T-cell (primary cell): ENCODE data around the gene GOLPH3. TPM values are rescaled to one million over a fixed set of nuclear protein-coding genes. Genes with fewer than 3 reads are reported as not detected.

ENCODE experiments used
- ATAC-seq, 4 experiments: fragments of 200-7000 bp in 3 of 4; fragments of 150-1000 bp in 1 of 4; cut with Tn5 transposase; replicated peaks in 1 of 4; 1 replicate in 3 of 4; 2 replicates in 1 of 4; pipeline ENCODE4 v1.10.0; 2021; ENCODE audit warnings: moderate library complexity in 3 of 4, mild to moderate bottlenecking in 2 of 4, moderate number of reproducible peaks in 1 of 4
- CTCF ChIA-PET, 2 donors: fragments of 300-600 bp; sonication (Branson Sonifier 250); formaldehyde crosslinking; loops; one replicate each; lab custom pipeline; 2022; ENCODE audit warnings: antibody characterized with exemption in 2 of 2; lab: Charles Lee
- POLR2A ChIA-PET, 2 donors: fragments of 300-600 bp; sonication (Branson Sonifier 250); formaldehyde crosslinking; loops; one replicate each; lab custom pipeline; 2022; ENCODE audit warnings: antibody characterized with exemption in 2 of 2; lab: Charles Lee
- DNase-seq, 35 experiments: peaks; one replicate each; pipeline versions ENCODE4 v3.0.0 to v3.0.0-alpha.2; 2013 to 2023
- H3K27ac ChIP-seq: one replicate; pipeline ENCODE4 v1.5.1; 2013; ENCODE audit warnings: low read length
- H3K27me3 ChIP-seq, 2 experiments: replicated peaks in 1 of 2; 1 replicate in 1 of 2; 2 replicates in 1 of 2; pipeline versions ENCODE4 v1.6.1 to v1.7.0; 2013; ENCODE audit warnings: low read length in 1 of 2, mixed read lengths in 1 of 2; ENCODE audit not compliant: control insufficient read depth in 2 of 2, insufficient read depth in 2 of 2; ENCODE audit errors: extremely low read depth in 1 of 2
- H3K36me3 ChIP-seq, 2 donors: 1 replicate in 1 of 2; 2 replicates in 1 of 2; pipeline versions ENCODE4 v1.6.1 to v1.7.0; 2013; ENCODE audit warnings: low read length in 1 of 2; ENCODE audit not compliant: control insufficient read depth in 2 of 2, insufficient read depth in 1 of 2; ENCODE audit errors: extremely low read depth in 1 of 2
- H3K4me1 ChIP-seq, 2 experiments: 1 replicate in 1 of 2; 2 replicates in 1 of 2; pipeline versions ENCODE4 v1.6.1 to v1.7.0; 2013; ENCODE audit warnings: low read length in 2 of 2, mixed read lengths in 1 of 2; ENCODE audit not compliant: insufficient read depth in 2 of 2, control insufficient read depth in 1 of 2; ENCODE audit errors: extremely low read depth in 1 of 2
- H3K4me3 ChIP-seq, 2 donors: 1 replicate in 1 of 2; 2 replicates in 1 of 2; pipeline versions ENCODE4 v1.5.1 to v1.7.0; 2013; ENCODE audit warnings: mild to moderate bottlenecking in 2 of 2, low read length in 1 of 2, moderate library complexity in 1 of 2; ENCODE audit not compliant: control insufficient read depth in 1 of 2; ENCODE audit errors: extremely low read depth in 1 of 2
- H3K9me3 ChIP-seq: 2 replicates; pipeline ENCODE4 v1.7.0; 2013
- H3K27ac Mint-ChIP-seq, 2 donors: one replicate each; pipeline ENCODE4 v1.8.0; 2020 to 2021; ENCODE audit warnings: mild to moderate bottlenecking in 2 of 2, mixed read lengths in 2 of 2
- H3K27me3 Mint-ChIP-seq, 2 donors: one replicate each; pipeline ENCODE4 v1.8.0; 2021 to 2022; ENCODE audit warnings: mixed read lengths in 2 of 2
- H3K36me3 Mint-ChIP-seq: one replicate; pipeline ENCODE4 v1.8.0; 2021; ENCODE audit warnings: mixed read lengths
- H3K4me1 Mint-ChIP-seq, 3 donors: one replicate each; pipeline ENCODE4 v1.8.0; 2020 to 2022; ENCODE audit warnings: mixed read lengths in 3 of 3, mild to moderate bottlenecking in 1 of 3
- H3K4me3 Mint-ChIP-seq, 3 donors: one replicate each; pipeline ENCODE4 v1.8.0; 2020 to 2022; ENCODE audit warnings: mild to moderate bottlenecking in 3 of 3, mixed read lengths in 3 of 3, moderate library complexity in 3 of 3
- H3K9me3 Mint-ChIP-seq, 3 donors: one replicate each; pipeline ENCODE4 v1.8.0; 2020 to 2022; ENCODE audit warnings: mixed read lengths in 3 of 3
- WGBS: methylation state at CpG from one replicate; pipeline ENCODE4 v1.1.5; 2013; ENCODE audit warnings: missing lambda C conversion rate; ENCODE audit not compliant: insufficient coverage; 5-methylcytosine and 5-hydroxymethylcytosine counted together
- total RNA-seq, 35 experiments: library from RNA in 6 of 35; stranded (reverse) in 6 of 35; fragments of 120-200 nt in 1 of 35; gene quantifications; one replicate each; pipeline versions ENCODE4 v1.2.1 to v1.2.4 and lab custom pipeline; 2013 to 2026

Gene GOLPH3
- total RNA-seq, 5 donors from 2014 or later (not counting 1 experiment from before 2014, with no cell fraction given), result 49.3 to 87.6 (median 73.8) TPM

DNA sequence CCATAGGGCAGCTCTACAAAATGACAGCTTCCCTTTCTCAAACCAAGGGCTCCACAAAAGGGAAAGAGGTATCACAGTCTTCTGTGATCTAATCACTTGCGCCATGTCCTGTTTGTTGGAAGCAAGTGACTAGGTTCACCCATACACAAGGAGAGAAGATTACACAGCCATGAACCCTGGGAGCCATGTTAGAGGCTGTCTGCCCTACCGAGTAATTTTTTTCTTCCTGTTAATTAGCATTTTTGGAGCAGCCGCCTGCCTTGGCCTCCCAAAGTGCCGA is 33.2 kb upstream of the GOLPH3 start:
- WGBS, result no CpG with 5 or more reads among the region's 4 CpGs
- Histone ChIP-seq H3K9me3 (no peaks in the 10 kb centered on the region), H3K27me3 (peaks cover 0 to 3% of the 10 kb centered on the region in 2 experiments), H3K36me3 (no peaks in the 10 kb centered on the region), H3K4me1 (peaks cover 0 to 7% of the 10 kb centered on the region in 2 experiments), H3K27ac (no peak overlapping the region), H3K4me3 (no peak overlapping the region)
- Mint-ChIP-seq H3K36me3 (no peaks in the 10 kb centered on the region), H3K4me1 (peaks cover 6 to 10% (median 8%) of the 10 kb centered on the region in 3 donors), H3K27ac (no peak overlapping the region), H3K27me3 (peaks cover 0 to 8% of the 10 kb centered on the region in 2 donors), H3K4me3 (no peak overlapping the region), H3K9me3 (no peaks in the 10 kb centered on the region)
- ATAC-seq (no peak), DNase-seq (no peak)
- POLR2A ChIA-PET, result interaction anchor here in 1 of 2 donors (0.6 kb wide), 1 partner anchor 69 kb away, joined by 7 read pairs; no protein-coding TSS in a partner anchor
- CTCF ChIA-PET, result interaction anchor here in 1 of 2 donors (1.1 kb wide), 1 partner anchor 122 kb away, joined by 3 read pairs; no protein-coding TSS in a partner anchor

- Histone ChIP-seq H3K4me1 (peaks cover 0 to 7% of the 10 kb centered on the region in 2 experiments), H3K27ac (no peak overlapping the region), H3K36me3 (no peaks in the 10 kb centered on the region), H3K4me3 (no peak overlapping the region), H3K9me3 (no peaks in the 10 kb centered on the region), H3K27me3 (peaks cover 0 to 3% of the 10 kb centered on the region in 2 experiments)
- no peak overlapping the region for H3K27ac Mint-ChIP-seq
- WGBS, result 90% methylated on average over 7 of the region's 13 CpGs
- H3K27me3 Mint-ChIP-seq, result peaks cover 0 to 9% of the 10 kb centered on the region in 2 donors
- no peaks in the 10 kb centered on the region for H3K36me3 Mint-ChIP-seq
- H3K9me3 Mint-ChIP-seq, result no peaks in the 10 kb centered on the region
- no peak for ATAC-seq
- no peak for DNase-seq
- ChIA-PET POLR2A (interaction anchor here in 1 of 2 donors (0.6 kb wide), 1 partner anchor 69 kb away, joined by 7 read pairs; no protein-coding TSS in a partner anchor), CTCF (interaction anchor here in 1 of 2 donors (1.1 kb wide), 1 partner anchor 122 kb away, joined by 3 read pairs; no protein-coding TSS in a partner anchor)
- no peak overlapping the region for H3K4me3 Mint-ChIP-seq
- H3K4me1 Mint-ChIP-seq, result peaks cover 6 to 10% (median 8%) of the 10 kb centered on the region in 3 donors
Measured at GRCh38 chr5:32206509-32207354, 32.6 kb upstream of the GOLPH3 start.

DNA sequence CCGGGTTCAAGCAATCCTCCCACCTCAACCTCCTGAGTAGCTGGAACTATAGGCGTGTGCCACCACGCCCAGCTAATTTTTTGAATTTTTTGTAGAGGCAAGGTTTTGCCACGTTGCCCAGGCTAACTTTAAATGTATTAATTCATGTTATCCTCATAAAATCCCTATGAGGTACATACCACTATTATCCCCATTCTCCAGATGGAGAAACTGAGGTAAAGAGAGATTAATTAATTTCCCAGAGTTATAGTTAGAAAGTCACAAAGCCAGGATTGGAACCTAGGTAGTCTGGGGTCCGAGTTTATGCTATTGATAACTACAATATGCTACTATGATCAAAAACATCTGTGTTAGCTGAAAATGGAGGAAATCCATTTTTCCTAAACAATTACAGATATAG is 31.9 kb upstream of the GOLPH3 start:
- Histone ChIP-seq H3K27ac (no peak overlapping the region), H3K4me3 (no peak overlapping the region), H3K4me1 (peaks cover 0 to 4% of the 10 kb centered on the region in 2 experiments), H3K36me3 (no peaks in the 10 kb centered on the region), H3K27me3 (peaks cover 0 to 3% of the 10 kb centered on the region in 2 experiments), H3K9me3 (no peaks in the 10 kb centered on the region)
- no CpG with 5 or more reads among the region's 5 CpGs for whole genome bisulfite sequencing
- Mint-ChIP-seq H3K27ac (no peak overlapping the region), H3K27me3 (peaks cover 0 to 11% of the 10 kb centered on the region in 2 donors), H3K4me3 (no peak overlapping the region), H3K9me3 (no peaks in the 10 kb centered on the region), H3K4me1 (peaks cover 3 to 6% (median 4%) of the 10 kb centered on the region in 3 donors), H3K36me3 (no peaks in the 10 kb centered on the region)
- ChIA-PET CTCF (interaction anchor here in 1 of 2 donors (1.1 kb wide), 1 partner anchor 123 kb away, joined by 3 read pairs; no protein-coding TSS in a partner anchor), POLR2A (no interaction called here)
- ATAC-seq, result no peak
- no peak for DNase-seq

DNA sequence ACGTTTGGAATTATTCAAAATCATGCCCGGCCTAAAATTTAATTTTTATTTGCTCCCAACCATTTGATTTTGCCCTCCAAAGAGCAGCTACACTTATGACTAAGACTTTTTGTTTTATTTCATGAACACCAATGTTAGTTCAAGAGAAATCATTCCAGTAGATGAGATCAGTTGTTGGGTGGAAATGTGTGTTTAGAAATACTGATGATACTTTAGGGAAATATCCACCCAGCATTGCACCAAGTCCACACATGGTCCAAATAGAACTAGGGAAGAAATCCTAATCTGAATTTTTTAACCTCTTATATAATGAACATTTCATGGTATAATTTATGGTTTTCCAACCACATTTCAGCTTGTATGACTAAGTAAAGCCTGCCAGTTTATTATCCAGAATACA is 28.3 kb upstream of the GOLPH3 start:
- POLR2A ChIA-PET, result interaction anchor here in 1 of 2 donors (0.7 kb wide), 1 partner anchor 52 kb away, joined by 5 read pairs; no protein-coding TSS in a partner anchor
- no peak overlapping the region for H3K4me3 Mint-ChIP-seq
- Histone ChIP-seq H3K36me3 (no peaks in the 10 kb centered on the region), H3K4me1 (no peaks in the 10 kb centered on the region), H3K9me3 (no peaks in the 10 kb centered on the region), H3K27me3 (peaks cover 0 to 4% of the 10 kb centered on the region in 2 experiments), H3K4me3 (no peak overlapping the region), H3K27ac (no peak overlapping the region)
- peaks cover 0 to 22% of the 10 kb centered on the region in 2 donors for H3K27me3 Mint-ChIP-seq
- H3K4me1 Mint-ChIP-seq, result no peaks in the 10 kb centered on the region
- CTCF ChIA-PET, result no interaction called here
- H3K9me3 Mint-ChIP-seq, result no peaks in the 10 kb centered on the region
- no peak overlapping the region for H3K27ac Mint-ChIP-seq
- DNase-seq (no peak), ATAC-seq (no peak)
- no CpG with 5 or more reads among the region's 2 CpGs for WGBS
- H3K36me3 Mint-ChIP-seq, result no peaks in the 10 kb centered on the region

DNA sequence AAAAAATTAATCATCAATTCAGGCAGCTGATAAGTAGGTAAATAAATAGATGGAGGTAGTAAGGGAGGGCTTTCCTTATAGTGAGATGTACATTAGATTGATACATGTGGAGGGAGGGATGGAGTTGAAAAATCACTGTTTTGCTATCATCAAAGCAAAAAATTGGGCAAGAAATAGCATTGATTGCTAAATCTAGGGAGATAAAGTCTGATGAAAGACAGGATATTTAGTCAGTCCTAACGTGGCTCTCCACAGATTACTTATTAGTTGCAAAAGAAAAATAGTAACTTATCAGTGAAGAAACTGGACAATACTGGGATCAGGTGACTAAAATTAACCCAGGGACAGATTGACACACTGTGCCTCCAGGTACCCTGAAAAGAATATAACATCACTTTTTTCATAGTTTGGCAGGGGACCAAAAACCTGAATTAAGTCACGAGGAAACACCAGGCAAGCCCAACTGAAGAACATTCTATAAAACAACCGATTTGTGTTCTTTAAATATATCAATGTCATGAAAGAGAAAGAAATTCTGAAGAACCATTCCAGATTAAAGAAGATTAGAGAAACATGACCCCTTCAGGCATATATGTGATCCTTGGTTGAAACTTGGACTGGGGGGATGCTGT is 27.1 kb upstream of the GOLPH3 start:
- no peaks in the 10 kb centered on the region for H3K9me3 ChIP-seq
- H3K4me3 Mint-ChIP-seq, result no peak overlapping the region
- no peaks in the 10 kb centered on the region for H3K4me1 Mint-ChIP-seq
- H3K4me3 ChIP-seq, result no peak overlapping the region
- no peak overlapping the region for H3K27ac ChIP-seq
- H3K9me3 Mint-ChIP-seq, result no peaks in the 10 kb centered on the region
- H3K27me3 Mint-ChIP-seq, result peaks cover 0 to 22% of the 10 kb centered on the region in 2 donors
- H3K36me3 ChIP-seq, result no peaks in the 10 kb centered on the region
- no peak for DNase-seq
- POLR2A ChIA-PET, result no interaction called here
- H3K27ac Mint-ChIP-seq, result no peak overlapping the region
- H3K36me3 Mint-ChIP-seq, result no peaks in the 10 kb centered on the region
- H3K27me3 ChIP-seq, result peaks cover 0 to 5% of the 10 kb centered on the region in 2 experiments
- CTCF ChIA-PET, result no interaction called here
- no peak for ATAC-seq
- WGBS, result no CpG with 5 or more reads among the region's 3 CpGs
- no peaks in the 10 kb centered on the region for H3K4me1 ChIP-seq

DNA sequence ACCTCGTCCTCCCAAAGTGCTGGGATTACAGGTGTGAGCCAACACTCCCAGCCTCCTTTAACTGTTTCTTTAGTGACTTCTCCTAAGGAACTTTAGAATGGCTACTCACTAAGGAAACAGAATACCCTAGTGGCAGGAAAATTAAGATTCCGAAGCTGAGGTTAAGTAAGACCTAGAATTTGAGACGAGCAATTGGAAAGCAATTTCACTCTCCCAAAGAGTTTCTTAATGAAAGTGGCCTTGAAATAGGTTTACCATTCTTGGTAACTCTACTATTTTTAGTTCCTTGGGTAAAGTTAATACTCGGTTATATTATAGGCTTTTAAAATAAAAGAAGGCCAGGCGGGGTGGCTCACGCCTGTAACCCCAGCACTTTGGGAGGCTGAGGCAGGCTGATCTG is 22.9 kb upstream of the GOLPH3 start:
- Mint-ChIP-seq H3K4me3 (no peak overlapping the region), H3K9me3 (no peaks in the 10 kb centered on the region), H3K4me1 (peaks cover 0 to 9% (median 2%) of the 10 kb centered on the region in 3 donors), H3K27me3 (peaks cover 13 to 23% of the 10 kb centered on the region in 2 donors), H3K27ac (no peak overlapping the region), H3K36me3 (no peaks in the 10 kb centered on the region)
- ATAC-seq (no peak), DNase-seq (no peak)
- H3K4me3 ChIP-seq, result no peak overlapping the region
- no peaks in the 10 kb centered on the region for H3K36me3 ChIP-seq
- H3K4me1 ChIP-seq, result no peaks in the 10 kb centered on the region
- no peak overlapping the region for H3K27ac ChIP-seq
- ChIA-PET CTCF (no interaction called here), POLR2A (no interaction called here)
- no peaks in the 10 kb centered on the region for H3K9me3 ChIP-seq
- peaks cover 0 to 8% of the 10 kb centered on the region in 2 experiments for H3K27me3 ChIP-seq
- 93% methylated on average over 4 of the region's 6 CpGs for WGBS
